NK-92 (cell line): Measurements from ENCODE around the gene TMC3.
"Not testable (repeated sequence)": the region's sequence is repeated elsewhere in the genome, so short reads cannot be mapped to it uniquely, and the experiment has no call there.

ENCODE experiments used
- DNase-seq: peaks from one replicate; lab custom pipeline; 2025; ENCODE audit not compliant: unreplicated experiment; lab: John Stamatoyannopoulos, UW

The TMC3 gene

DNA sequence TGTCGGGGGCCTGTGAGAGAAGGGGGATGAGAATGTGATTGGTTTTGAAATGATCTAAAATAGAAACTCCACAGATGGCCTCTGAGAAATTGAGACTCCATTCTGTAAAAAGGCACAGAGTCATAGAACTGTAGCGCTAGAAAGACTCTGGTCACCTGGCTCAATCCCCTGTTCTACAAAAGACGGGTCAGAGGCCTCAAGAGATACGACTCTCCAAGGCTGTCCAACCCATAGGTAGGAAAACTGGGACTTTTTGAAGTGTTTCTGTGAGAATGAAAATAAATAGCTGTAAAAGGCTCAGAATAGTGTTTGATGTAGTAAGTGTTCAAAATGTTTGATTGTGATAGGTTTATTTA, 11.7 kb upstream of the TMC3 start:
- no peak for DNase-seq

DNA sequence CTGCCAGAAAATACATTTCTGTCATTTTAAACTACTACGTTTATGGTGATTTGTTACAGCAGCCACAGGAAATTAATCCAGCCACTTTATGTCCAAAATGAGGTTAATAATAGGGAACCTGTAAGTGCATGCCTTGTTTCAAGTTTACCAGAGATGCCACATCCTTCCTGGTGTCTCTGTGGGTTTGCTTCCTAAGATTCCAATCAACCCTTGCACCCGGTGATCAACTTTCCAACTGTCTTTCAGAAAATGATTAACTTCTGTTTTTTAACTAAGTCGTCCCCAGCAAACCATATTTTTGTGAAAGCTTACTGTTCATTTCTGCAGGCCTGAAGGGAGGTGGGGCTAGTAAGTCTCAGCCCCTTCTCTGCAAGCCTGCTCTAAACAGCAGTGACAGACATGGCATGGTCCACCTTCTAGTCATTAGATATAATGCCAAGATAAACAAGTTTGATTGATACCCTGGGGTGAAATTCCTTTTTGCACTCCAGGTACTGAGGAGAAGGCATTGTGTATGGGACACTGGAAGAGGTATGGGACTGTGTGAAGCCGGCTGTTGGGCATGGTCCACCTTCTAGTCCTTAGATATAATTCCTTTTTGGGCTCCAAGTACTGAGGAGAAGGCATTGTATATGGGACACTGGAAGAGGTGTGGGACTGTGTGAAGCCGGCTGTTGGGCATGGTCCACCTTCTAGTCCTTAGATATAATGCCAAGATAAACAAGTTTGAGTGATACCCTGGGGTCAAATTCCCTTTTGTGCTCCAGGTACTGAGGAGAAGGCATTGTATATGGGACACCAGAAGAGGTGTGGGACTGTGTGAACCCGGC, 11.1 kb upstream of the TMC3 start:
- no peak for DNase-seq

DNA sequence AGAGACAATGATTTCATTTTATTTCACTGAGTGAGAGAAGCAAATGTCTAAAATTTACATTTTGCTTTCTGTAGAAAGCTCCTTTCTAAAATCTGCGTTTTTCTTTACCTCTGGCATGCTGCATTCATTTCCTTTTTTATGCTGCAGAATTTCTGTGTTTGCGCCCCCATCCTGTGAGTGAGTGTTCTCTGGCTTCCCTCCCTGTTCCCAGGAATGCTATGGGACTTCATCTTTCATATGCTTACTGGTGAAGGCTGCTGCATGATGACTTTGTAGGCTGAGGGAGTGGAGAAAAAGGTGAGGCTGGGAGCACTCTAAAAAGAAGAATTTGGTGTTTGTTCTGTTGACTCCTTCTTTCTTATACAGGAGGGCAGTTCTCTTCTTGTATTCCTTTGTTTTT, 7.7 kb upstream of the TMC3 start:
- no peak for DNase-seq

DNA sequence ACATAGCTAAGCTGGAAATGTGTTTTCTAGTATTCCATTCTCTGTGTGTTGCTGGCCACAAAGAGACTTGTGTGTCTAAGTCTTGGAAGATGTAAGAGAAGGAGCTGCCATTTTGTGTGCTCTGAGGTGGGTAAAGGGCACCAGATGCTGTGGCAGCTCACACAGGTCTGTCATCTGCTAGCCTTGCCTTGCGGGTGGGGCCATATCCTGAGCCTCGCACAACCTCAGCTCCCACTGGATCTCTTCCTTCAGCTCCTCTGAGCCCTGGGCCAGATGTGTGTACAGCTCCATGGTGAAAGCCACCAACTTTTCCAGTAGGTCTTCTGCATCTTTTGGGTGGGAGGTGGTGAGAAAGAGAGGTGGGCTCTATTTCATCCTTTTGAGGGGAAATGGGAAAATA, 6.7 kb upstream of the TMC3 start:
- DNase-seq: no peak

DNA sequence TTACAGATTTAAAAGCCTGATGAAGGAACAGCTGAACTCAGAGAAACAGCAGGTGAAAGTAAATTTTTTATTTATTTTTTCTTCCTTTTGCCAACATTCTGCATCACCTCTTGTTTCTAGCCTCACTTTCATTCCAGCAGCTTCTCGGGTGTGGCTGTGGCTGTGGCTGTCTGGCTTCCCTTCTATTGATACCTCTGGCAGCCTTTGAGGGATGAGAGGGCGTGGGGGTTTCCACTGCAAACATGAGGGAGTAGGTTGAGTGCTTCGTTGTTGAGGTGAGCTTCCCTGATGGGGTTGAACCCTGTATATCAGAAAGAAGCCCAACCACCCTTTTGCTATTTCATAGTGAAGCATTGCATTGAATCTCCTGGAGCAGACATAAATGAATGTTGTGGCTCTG, 6.2 kb upstream of the TMC3 start:
- no peak for DNase-seq

DNA sequence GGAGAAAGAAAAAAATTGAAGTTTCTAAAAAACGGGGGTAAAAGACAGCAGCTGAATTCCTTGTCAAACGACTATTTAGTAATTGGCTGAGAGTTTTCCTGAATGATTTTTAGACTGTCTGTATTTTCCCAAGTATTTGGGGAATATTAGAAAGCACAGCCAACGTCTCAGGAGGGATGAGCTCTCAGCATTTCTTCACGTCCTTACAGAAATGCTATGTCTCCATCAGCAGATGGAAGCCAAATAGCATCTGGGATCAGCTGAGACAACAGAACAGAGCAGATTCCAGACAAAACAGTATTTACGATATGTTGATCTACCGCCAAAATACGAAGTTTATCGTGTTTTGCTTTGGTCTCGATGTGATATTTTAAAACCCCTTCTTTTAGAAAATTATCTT, 5.3 kb upstream of the TMC3 start:
- DNase-seq: no peak

DNA sequence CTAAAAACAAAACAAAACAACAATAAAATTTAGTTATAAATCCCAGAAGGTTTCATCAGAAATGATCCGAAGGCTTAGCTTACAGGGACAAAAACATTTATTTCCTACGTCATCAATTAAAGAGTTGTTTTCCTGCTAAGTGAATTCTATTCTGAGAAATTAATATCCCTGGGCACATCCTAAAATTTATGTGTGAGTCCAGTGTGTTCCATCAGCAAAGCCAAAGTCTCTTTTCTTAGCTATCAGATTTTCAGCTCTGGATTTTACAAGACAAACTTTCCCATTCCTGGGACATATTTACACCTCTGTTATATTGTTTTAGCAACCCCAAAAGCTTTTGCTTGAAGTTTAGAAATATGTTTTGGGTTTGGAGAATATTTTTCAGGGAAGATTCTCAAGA, 4.4 kb upstream of the TMC3 start:
- DNase-seq: no peak

DNA sequence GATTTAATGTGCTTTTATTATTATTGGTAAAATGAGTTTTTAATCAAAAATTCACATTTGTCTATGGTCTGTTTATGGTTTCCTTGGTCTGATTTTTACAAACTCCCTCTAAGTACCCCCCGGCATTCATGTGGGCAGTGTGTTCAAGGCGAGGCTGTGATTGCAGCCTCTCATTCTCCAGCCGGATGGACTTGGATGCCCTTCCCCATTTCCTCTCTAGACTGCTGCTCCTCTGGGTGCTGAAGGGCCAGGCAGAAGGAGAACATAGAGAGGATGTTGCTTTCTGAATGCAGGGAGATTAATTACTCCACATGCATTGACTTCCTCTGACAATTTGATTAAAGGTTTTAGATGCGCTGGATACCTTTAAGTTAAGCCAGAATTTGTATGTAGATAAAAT, 3.9 kb upstream of the TMC3 start:
- no peak for DNase-seq

DNA sequence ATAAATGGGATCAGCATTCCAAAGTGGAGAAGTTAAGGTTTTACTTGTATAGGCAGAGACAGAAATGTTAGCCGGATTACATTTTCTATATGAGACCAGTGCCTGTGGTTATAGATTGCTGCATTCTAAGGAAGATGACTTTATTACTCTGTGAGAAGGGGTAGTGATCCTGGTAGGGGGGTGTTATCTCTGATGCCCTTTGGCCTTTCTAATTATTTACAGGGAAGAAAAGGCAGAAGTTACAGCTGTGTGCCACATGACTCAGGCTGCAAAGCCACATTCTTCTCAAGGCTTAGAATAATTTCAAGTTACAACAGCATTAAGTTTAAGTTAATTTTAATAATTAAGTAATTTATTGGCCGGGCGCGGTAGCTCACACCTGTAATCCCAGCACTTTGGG, 2.2 kb upstream of the TMC3 start:
- DNase-seq: no peak

DNA sequence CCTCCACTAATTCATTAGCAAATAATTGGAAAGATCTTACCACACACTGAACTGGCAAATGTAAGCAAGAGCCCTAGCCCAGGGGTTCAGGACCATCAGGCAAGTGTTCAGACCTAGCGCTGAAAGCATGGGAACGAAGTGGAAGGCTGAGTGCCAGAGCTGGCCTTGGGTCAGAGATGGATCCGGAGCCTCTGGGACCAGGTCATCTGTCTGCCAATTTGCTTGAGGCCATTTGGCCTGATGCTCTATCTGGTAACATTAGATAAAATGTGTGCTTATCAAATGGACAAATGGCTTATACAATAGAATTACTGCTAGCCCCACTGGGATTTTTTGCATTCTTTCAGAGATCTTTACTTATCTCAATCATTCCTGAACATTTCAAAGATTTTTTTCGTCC, 1.4 kb upstream of the TMC3 start:
- no peak for DNase-seq

DNA sequence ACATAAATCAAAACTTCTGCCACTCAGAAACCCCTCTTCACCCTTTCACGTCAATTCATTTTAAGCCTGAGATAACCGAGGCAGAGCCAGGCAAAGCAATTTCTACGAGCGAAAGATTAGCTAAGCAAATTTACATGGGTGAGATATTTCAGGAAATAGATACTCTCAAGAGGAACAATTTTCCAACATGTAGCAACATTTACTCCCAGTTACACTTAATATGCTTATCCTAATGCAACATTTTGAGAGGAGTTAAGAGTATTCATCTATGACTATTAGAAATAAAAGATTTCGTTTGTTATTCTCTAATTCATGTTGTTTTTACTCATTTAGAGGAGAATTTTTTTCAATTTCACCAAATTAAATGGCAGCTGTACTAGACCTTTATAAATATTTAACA, 837 bp downstream of the TMC3 start:
- no peak for DNase-seq

DNA sequence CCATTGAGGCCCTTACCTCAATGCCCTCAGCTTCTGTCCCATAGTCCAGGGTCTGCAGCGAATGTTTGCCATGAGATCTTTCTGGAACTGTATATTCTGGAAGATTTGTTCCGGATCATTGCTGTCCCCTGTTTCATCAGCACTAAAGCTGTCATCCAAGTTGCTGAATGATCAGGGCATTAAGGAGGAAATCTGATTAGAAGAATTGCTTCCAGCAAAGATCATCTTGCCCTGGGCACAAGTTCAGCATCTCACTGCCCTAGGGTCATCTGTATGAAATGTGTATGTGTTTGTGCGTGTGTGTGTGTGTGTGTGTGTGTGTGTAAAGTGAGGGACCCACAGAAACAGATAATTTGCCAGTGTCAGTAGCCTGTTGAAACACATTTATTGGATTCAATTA, 1.4 kb downstream of the TMC3 start:
- DNase-seq: no peak

DNA sequence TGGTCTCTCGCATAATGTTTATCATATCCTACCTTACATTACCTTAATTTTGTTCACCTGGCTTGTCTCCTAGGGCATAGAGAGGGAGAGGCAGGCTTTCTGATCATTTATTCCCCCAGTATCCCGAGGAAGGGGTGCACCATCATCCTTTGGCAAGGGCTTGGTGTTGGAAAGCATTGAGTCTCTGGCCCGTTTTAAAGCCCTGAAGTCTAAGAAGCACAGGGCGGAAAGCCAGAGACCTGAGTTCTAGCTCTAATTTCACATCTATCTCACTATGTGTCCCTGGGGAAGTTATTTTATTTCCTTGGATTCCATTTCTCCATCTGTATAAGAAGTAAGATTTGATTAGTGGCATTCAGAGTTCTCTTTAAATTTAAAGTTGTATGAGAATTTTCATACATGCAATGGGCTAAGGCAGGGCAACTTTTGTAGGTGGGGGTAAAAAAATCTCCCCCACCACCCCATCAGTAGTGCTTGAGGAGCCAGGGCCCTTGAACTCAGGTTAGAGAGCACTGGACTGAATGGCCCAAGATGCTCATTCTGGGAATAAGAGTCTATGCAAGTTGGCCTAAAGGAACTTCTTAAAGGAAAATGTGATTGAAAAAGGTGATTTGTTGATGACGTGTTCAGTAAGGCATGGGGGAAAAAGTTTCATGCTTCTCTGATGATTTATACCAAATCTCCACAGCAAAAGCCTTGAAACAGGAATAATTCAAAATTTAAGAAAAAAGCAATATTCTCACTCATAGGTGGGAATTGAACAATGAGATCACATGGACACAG, 10.1 kb downstream of the TMC3 start:
- DNase-seq: no peak

DNA sequence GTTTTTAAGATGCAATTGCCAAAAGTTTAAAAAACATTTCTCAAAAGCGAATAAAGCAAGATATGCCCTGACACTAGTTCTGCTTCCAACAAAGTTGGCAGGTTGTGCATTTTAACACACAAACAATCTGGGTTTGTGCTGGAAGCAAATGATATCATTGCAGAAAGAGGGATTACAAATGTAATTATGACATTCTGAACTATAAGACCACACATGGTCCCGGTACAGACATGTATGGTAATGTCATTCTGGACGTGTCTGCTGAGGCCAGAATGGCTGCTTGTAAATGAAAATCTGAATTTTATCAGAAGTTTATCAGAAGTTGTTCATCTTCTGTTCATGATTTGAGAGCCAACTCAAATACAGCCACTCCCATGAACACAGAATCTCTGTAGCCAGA, 10.7 kb downstream of the TMC3 start:
- DNase-seq: no peak

DNA sequence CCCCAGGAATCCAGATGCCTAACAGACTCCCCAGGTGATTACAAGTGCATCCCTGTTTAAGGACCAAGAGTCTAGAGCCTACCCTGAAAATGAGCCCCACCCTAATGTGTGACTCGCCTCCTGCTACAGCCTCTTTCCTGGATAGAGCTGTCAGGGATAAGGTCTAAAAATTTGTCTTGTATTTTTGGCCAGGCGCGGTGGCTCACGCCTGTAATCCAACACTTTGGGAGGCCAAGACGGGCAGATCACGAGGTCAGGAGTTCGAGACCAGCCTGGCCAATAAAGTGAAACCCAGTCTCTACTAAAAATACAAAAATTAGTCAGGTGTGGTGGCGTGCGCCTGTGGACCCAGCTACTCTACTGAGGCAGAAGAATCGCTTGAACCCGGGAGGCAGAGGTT, 11.2 kb downstream of the TMC3 start:
- no peak for DNase-seq

DNA sequence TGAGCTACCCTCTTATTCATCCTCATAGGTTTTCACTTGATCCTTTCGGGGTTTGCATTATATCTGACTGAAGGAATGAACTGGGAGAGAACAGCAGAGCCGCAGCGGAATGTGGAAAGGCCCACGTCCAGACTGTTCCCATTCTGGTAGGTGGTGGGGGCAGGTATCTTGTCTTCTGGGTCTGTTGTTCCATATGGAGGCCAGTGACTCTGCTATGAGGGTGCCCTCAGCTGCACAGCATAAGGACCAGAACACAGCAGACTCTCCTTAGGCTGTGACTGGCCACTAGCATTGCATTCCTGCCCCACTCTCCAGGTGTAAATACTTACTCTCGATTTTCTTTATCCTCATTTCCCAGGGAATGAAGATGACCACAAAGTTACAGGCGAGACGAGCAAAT, 12.1 kb downstream of the TMC3 start:
- no peak for DNase-seq

DNA sequence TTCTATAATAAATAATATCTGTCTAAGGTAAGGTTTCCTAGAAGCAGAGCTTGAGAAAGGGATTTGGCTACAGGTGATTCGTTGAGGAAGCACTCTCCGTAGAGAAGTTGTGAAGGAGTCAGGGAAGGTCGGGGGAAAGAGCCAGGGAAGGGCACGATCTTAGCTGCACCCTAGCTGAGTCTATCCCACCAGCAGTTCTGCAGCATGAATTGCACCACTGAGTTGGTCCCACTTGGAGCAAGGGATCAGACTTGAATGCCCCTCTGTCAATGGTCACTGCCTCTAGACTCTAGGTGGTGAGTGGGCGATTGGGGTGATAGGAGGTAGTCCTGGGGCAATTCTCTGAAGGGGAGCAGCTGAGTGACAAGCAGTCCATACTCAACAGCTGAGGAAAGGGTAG, 13.5 kb downstream of the TMC3 start:
- no peak for DNase-seq

DNA sequence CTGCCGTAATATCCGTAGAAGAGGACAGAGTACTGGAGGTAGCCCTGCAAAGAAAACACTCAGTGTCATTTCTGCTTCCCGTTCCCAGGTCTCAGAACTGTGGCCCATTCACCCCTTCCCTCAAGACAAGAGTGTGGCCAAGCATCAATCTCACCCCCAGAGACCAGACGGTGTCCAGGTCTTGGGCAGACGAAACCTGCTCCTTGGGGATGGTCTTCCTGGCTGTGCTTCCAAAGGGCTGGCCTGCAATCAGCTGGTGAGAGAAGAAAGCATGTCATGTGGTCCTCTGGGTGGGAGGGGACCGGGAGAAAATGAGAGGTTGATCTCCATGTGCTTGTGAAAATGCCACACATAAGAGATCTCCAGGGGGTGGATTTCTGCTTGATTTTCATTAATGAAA, 15.8 kb downstream of the TMC3 start:
- no peak for DNase-seq

DNA sequence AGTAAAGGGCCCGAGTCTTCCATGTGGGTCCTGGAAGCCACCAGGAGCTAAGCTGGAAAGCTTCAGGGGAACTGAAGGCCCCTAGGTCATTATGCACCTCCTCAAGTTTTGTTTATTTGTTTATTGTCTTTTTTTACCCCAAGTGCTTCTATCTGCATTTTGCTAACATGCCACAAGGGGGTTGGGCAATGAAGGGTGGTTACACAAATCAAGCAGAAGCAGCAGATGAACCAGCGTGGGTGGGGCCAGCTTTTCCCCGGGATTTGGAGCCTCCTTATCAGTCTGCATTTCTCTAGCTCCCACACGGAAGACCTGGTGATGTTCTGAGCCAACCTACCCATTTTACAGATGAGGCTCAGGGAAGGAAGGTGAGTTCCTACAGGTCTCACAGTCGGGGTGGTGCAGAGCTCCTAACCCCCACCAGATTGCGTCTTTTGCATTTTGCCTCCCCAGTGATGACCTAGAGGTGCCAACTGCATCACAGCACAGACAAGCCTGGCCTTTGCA, 16.8 kb downstream of the TMC3 start:
- no peak for DNase-seq

DNA sequence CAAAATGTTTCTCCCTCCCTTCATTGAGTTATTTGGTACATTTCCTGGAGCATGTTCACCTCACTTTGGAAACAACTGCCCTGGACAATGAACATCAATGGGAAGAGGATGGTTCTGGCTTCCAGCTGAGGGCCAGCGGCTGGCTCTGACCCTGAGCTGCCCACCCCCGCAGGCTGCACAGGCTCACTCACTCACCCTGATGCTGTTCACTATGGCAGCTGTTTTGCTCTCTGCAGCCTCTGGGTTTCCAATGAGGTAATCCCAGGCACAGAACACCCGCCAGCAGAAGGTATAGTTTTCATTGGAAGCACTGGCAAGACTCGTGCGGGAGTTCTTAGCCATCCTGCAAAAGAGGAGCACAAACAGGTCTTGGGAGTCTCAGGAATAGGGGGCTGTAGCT, 17.8 kb downstream of the TMC3 start:
- DNase-seq: no peak

DNA sequence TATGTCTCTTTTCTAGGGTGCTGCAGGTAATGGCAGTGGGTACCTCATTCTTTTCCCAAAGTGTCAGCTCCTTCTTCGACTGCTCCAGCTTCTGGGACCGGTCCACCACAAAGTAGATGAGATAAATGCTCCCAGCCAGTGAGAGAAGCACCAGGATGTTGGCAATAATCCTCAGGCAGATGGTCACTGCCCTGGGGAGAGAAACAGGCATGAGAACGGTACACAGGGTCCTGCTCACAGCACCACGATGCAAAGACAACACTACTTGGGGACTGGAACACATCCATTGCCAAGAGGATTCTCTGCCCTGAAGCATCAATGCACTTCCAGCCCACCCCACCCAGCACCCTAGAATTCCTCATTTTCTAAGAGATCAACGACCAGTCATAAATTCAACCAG, 22.4 kb downstream of the TMC3 start:
- no peak for DNase-seq

DNA sequence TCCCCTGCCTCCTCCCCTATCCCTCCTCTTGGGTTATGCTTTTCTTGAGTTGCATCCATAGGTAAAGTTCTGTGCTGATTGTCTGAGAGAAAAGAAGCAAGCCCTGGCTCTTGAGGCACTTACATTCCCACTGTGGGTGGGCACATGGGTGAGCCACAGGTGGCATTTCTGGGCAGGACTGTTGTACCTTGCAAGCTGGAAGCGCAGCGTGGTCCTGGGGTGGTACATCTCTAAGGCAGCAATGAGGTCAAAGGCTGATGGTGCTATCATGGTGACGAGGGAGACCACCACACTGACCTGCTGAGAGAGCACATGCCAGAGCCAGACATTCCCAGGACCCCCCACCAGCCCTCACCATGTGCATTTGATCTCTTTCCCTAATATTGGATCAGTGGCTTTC, 24.7 kb downstream of the TMC3 start:
- no peak for DNase-seq

DNA sequence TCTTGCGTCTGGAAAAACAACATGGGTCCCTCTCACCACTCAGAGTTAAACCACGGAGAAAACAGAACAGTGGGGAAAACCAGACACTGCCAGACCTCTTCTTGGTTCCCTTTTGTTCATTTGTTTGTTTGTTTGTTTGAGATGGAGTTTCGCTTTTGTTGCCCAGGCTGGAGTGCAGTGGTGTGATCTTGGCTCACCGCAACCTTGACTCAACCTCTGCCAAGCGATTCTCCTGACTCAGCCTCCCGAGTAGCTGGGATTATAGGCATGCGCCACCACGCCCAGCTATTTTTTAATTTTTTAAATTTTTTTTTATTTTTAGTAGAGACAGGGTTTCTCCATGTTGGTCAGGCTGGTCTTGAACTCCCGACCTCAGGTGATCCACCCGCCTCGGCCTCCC, 25.3 kb downstream of the TMC3 start:
- not testable (repeated sequence) for DNase-seq
